BE2C (cell line): ENCODE measurements around the gene SCYGR6.

Experiments
- DNase-seq: peaks from one replicate; pipeline ENCODE4 v3.0.0-alpha.2; 2020
- H3K27me3 ChIP-seq: fragments of 250-450 bp; sonication (Bioruptor Pico); 2 replicates; pipeline ENCODE4 v1.5.1; 2020; ENCODE audit warnings: mild to moderate bottlenecking
- H3K36me3 ChIP-seq: fragments of 250-450 bp; sonication (Bioruptor Pico); 2 replicates; pipeline ENCODE4 v1.5.1; 2020; ENCODE audit warnings: mild to moderate bottlenecking
- H3K4me1 ChIP-seq: fragments of 250-450 bp; sonication (Bioruptor Pico); 2 replicates; pipeline ENCODE4 v1.5.1; 2020
- H3K4me3 ChIP-seq: 2 replicates; pipeline ENCODE4 v1.5.1; 2011; ENCODE audit warnings: low read depth, low read length
- H3K9me3 ChIP-seq: fragments of 250-450 bp; sonication (Bioruptor Pico); 2 replicates; pipeline ENCODE4 v1.5.1; 2020
- TF ChIP-seq, protein P1 (sequence below): IDR thresholded peaks from 2 replicates; pipeline ENCODE4 v1.5.1; 2012; ENCODE audit warnings: mild to moderate bottlenecking, low read depth, low read length

Gene SCYGR6

GRCh38 chr2:227677928-227678327 is 46.6 kb downstream of the SCYGR6 start:
- TF ChIP-seq, protein P1, sequence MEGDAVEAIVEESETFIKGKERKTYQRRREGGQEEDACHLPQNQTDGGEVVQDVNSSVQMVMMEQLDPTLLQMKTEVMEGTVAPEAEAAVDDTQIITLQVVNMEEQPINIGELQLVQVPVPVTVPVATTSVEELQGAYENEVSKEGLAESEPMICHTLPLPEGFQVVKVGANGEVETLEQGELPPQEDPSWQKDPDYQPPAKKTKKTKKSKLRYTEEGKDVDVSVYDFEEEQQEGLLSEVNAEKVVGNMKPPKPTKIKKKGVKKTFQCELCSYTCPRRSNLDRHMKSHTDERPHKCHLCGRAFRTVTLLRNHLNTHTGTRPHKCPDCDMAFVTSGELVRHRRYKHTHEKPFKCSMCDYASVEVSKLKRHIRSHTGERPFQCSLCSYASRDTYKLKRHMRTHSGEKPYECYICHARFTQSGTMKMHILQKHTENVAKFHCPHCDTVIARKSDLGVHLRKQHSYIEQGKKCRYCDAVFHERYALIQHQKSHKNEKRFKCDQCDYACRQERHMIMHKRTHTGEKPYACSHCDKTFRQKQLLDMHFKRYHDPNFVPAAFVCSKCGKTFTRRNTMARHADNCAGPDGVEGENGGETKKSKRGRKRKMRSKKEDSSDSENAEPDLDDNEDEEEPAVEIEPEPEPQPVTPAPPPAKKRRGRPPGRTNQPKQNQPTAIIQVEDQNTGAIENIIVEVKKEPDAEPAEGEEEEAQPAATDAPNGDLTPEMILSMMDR: no peak
- no peaks in the 10 kb centered on the region for H3K4me1 ChIP-seq
- H3K4me3 ChIP-seq: no peak overlapping the region
- no peaks in the 10 kb centered on the region for H3K36me3 ChIP-seq
- H3K27me3 ChIP-seq: no peaks in the 10 kb centered on the region
- no peaks in the 10 kb centered on the region for H3K9me3 ChIP-seq
- no peak for DNase-seq

DNA sequence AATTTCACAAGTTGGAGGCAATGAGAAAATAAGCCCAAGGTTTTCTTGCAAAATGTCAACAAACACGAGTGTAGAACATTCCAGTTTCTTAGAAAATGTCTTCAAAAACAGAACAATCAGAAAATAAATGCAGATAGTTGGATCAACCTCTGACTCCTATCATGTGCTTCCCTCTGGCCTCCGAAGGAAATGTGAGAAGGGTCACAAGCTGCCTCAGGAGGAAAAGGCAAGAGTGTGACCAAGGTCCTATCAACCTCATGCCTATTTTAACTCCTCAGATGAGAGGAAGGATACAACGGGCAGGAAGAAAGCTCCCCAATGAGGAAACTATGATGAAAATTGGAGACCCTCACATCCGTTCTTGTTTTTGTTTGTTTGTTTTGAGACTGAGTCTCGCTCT is 50.1 kb downstream of the SCYGR6 start:
- no peaks in the 10 kb centered on the region for H3K27me3 ChIP-seq
- no peak for DNase-seq
- no peaks in the 10 kb centered on the region for H3K9me3 ChIP-seq
- TF ChIP-seq, protein P1: no peak
- no peak overlapping the region for H3K4me3 ChIP-seq
- no peaks in the 10 kb centered on the region for H3K36me3 ChIP-seq
- no peaks in the 10 kb centered on the region for H3K4me1 ChIP-seq
